SKM-1 treated with dmso at 0.1 percent for 144 hours (cell line): Measurements from ENCODE around the gene TBX3.

Experiments
- DNase-seq: peaks from one replicate; lab custom pipeline; 2025; ENCODE audit not compliant: unreplicated experiment; lab: John Stamatoyannopoulos, UW

TBX3 gene

DNA sequence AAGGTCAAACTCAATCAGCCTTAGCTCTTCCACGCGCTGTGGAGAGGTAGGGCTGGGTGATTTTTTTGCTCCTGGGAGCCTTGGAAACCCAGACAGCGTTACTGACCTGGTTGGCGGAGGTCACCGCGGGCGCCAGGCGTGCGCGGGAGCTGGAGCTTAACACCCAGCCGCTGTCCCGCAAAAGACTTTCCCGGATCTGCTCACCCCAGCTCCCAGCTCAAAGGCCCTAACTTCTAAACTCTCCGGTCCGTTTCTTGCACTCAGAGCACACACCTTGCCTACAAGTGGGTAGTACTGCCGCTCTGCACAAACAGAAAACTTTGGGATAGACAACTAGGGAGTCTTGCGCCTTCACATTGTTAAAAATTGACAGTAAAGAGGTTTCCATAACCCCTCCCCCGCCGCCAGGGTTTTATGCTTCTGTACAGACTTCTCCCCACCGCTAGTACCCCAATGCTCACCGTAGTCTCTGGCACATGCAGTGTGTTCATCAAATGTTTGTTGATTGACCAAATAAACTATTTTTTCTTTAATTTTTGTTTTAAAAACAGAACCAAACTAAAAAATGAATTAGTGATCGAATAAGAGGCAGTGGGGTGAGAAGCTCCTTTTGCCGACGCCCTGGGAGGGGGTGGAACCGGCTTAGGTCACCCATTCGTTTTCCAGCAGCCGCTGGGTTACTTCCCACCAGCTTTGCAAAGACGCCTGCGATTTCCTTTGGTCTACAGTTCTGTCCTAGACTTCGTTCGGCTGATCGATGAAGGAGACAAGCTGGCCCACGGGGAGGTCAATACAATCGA is 12.7 kb upstream of the TBX3 start:
- DNase-seq, result no peak

DNA sequence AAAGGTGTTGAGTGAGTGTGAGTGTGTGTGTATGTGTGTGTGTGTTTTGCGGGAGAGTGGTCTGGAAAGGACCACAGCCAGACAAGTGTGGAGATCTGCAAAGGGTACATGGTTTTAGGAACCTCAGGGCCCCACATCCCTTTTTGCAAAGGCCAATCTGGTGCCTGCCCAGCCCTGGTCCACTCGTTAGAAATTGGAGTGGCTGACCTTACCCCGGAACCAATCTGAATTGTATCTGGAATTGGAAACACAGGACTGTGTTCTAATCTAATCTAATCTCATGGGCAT is 11.3 kb upstream of the TBX3 start:
- DNase-seq, result no peak

DNA sequence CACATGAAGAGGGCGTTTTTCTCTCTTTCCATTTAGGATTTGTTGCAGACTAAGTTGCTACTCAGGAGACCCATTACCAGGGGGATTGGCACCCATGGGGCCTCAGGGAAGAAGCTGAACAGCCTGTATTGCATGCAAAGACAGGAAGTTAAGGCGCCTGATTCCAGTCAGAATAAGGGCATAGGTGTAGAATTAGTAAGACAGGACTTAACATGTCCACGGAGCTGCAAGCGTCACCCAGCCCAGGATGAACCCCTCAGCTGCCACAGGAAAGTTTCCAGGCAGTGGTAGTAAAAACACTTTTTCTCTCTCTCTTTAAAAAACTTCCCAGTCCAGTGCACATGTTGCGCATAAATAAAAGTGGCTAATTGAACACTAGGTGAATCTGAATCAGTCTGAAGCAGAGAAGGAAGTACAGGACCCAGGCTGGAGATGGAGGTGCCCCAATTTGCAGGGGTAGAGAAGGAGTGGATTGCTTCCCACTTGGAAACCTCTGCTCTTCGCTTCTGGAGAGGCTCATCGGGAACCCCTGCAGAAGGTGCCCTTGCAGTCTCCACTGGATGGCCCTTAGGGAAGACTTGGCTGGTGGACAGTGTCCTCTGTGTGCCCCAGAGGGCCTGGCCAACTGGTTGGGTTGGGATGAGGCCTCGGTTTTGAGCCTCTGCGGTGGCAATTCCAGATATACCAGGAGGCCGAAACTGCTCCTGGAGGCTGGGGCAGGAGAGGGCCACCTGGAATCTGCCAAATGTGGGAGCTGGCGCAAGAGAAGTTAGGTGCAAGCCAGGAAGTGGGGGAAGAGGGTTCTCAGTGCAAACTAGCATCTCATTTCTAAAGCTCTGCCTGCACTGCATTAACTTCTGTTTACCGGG is 10.7 kb upstream of the TBX3 start:
- DNase-seq, result no peak

DNA sequence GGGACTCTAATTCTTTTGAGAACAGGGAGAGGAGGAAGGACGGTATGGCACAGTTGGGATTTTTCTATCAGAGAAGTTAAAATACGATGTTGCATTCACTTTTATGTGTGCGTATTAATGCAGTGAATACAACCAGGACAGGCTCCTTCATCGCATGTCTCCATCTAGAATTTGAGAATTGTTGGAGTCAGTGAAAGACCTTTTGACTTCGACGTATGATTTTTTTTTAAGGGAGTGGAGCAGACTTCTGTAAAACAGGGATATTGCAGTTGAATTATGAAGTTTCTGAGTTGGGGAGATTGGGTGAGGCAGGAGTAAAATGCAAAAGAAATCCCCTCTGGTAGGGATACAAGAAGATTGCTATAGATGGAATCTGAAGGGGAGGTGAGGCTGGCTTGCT is 9.6 kb upstream of the TBX3 start:
- no peak for DNase-seq

DNA sequence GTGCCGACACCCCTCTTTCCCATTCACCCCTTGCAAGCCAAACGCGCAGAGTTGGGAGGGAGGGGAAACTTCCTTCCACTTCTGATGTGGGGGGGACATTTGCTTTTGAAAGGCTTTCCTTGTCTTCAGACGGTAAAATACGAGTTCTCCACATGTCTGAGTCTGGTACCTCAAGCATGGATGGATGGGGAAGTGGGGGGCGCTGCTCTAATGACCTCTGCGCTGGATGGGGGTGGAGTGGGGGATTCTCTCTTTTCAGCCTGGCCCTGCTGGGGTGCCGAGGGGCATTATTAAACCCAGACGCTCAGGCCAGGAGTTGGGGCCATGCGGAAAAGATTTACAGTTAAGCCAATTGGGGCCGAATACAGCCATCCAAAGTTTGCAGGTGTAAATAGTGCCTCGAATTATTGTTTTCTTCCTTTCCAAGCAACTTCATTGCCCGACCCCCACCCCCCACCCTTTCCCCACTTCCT is 9.1 kb upstream of the TBX3 start:
- no peak for DNase-seq

DNA sequence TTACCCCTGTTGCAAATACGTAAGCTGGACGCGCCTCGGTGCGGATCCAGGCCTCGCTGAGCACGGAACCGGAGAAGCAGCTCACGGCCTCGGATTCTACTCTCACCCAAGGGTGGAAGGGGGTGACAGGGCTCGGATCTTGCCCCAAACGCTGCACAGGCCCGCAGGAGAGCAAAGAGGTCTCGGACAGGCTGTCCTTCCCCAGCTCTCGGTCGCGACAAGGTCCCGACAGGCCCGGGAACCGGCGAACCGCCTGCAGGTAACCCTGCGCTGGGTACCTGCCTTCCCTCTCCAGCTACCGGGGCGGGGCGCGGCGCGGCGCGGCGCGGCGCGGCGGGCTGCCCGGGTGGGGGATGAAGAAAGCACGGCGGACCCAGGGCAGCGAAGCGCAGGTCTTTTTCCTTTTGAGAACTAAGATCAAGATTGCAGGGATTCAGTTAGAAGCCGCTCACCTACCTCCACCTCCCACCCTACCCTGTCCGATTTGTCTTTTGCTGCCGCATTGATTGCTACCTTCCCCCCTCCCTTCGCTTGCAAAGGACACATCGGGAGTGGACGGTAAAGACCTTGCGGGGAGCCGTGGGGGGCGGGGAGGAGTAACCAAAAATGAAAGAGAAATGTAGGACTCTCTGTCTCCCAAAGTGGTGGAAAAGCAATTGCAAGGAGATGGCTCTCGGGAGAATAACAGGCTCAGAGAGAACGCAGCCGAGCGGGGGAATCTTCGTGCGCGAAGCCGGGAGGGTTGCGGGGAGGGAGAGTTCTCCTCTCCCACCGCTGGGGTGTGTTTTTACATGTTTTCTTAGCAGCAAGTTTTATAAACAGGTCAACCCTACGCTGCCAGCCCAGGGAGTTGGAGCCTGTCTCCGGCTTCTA is 8.4 kb upstream of the TBX3 start:
- no peak for DNase-seq

DNA sequence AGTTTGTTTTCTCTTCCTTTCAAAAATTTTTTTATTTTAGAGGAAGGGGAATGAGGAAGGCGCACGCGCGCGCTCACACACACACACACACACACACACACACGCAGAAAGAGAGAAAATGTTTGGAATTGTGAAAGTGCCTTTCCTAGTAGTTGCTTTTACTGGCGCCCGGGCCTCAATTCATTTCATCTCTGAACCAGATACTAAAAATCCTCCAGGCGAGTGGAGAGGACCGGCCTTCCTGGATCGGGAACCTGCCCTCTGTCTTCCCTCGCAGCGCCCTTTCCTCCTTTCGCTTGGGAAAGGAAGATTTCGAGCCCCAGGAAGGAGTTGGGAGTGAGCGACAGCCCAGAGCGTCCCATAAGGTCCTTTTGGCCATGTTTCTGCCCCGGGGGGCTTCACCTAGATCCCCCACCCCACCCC is 7.8 kb upstream of the TBX3 start:
- no peak for DNase-seq

DNA sequence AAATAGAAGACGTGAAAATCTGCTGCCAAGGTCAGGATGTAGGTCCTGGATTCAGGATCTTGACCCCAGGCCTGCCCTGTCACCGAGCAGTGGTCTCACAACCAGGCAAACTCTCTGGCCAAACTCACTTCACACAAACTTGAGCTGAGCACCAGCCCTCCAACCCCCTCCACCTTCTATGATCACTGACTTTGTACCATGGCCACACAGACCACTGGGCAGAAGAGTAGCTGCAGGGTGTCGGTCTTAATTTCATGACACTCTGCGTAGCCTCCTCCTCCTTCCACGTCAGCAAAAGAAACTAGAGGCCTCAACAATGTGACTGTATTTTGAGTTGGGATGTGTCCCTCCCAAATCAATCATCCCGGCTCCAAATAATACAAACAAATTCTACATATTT is 7.2 kb upstream of the TBX3 start:
- DNase-seq, result no peak

DNA sequence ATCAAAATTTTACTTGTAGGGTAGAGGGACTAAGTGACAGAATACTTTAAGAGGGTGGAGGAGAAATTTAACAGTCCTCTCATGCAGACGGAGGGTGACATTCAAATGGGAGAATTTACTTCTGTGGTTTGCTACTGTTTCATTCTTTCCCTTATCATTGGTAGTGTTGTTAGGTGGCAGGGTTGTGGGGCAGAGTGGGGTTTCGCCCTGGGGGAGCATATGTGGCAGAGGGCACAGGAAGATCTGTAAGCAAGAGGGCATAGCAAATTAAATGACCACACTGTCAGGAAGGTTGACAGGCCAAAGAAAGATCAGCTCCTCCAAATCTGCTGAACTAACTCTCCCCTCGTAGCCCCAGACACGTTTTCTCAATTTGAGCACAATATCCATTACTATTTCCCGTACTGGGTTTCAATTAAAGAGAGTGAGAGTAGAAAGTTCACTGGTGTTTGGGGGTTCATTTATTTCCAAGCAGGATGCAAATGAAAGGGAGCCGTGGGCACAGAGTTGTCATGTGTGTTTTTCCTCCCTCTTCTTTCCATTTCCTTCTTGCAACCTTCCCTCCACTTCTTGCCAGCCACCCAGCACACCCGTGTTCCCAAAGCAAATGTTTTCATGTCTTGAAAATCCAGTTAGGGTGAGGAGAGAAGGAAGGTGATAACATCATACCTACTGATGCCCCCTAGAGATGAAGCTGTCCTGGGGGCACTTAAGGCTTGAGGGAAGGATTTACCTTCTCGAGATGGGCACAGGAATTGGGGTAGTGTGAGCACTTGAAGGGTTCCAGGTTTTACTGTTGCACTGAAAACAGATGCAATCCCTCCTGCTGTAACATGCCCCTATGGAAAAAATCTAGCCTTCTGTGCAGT is 6.5 kb upstream of the TBX3 start:
- DNase-seq, result no peak

DNA sequence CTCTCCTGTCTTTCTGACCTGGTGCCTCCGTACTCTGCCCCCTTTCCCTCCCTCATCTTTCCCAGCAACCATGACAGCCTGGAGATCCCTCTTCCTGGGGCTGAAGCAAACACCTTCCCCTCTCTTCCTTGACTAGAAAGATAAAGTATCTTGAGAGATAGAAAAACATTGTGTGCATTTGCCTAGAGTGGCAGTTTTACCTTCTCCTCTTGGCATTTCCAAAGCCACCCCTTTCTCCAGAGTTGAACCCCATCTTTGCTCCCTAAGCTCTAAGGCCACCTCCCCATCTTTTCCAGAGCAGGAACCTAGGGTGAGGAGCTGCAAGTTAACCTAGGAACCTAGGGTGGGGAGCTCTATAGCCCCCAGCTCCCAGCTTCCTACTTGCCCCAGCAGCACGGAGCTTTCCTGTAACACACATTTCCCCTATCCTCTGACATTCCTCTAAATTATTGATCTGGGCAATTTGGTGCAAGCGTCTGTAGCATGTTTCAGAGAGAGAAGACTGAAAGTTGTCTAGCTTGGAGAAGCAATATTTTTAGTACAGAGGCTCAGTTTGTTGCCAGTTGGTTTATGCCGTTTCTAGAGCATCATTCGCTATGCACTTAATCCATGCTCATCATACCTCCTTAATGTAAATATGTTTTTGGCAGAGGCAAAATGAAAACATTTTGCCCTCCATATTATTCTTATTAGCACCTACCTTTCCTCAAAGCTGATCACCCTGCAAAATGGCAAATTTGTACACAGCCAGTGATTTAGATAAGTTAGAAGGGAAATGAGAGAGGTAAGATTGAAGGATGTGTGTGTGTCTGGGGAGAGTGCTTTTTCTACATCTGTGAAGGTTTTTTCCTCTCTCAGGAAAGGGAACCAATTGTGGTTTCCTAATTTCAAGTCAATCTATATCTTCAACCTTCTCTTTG is 5.4 kb upstream of the TBX3 start:
- DNase-seq, result no peak

DNA sequence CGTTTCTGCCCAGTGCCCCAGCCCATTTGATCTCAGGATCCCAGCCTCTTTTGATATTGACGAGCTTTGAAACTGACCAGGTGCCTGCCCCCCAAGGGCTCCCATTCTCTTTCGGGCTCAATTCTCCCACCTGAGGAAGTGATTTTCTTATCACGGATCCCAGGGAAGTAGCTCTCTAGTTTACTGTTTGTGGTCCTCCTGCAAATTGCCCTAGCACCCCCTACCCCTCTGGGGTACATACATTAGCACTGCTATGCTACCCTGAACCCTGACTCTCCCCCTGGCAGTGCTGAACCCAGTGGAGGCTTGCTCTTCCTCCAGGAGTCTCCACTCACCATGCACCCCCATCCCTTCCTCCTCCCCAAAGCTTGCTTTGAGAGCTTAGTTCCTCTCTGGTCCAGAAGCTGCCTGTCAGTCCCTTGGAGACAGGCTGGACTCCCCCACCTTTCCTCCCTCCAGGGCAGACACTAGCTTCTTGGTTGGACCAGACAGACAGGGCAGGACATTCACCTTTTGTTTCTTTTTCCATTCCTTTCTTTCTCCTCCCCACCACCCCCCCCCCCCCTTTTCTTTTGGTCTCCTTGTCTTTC is 4.4 kb upstream of the TBX3 start:
- no peak for DNase-seq

DNA sequence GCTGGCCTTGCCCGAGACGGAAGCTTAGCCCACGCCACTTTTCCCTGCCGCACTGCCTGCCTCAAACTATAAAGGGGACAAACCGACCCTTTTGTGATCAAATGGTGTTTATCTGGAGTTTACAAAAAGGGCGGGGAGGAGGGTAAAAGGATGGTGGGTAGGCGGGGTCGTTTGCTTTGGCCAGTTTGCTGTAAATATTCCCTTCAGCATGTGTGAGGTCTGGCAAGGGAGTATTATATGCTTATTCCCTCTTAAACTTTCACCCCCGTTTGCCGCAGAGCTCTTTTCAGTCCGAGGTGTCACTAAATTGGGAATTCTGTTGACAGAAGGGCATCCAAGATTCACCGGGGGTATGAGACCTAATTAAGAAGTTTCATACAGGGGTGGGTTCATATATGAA is 3.8 kb upstream of the TBX3 start:
- no peak for DNase-seq

DNA sequence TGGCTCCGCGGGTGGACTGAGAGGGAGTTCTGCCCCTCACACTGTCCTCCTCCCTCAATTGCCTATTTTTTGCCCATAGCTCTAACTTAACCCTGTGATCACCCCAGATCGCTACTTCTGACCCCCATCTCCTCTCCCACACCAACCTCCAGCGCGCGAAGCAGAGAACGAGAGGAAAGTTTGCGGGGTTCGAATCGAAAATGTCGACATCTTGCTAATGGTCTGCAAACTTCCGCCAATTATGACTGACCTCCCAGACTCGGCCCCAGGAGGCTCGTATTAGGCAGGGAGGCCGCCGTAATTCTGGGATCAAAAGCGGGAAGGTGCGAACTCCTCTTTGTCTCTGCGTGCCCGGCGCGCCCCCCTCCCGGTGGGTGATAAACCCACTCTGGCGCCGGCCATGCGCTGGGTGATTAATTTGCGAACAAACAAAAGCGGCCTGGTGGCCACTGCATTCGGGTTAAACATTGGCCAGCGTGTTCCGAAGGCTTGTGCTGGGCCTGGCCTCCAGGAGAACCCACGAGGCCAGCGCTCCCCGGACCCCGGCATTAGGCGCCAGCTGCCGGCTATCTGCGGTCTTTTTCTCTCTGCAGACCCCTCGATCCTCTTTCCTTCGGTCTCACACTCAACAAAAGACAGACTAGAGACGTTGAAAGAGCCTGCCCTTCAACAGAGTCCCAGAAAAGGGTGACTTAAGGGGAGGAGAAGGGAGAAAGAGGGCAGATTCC is 3.0 kb upstream of the TBX3 start:
- no peak for DNase-seq

DNA sequence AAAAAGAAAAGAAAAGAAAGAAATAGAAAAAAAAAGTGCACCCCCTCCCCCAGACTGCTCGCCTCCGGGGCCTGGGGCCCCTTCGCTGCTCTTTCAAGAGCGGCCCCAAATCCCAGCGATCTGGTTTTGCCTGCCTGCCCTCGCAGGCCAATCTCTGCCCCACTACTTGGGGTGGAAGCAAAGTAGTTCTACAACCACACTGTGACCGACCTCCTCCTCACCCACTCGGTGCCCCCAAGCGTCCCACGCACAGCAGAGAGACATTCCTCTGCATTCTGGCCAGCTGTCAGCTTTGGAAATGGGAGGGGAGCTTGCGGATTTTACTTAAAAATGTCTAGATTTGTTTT is 2.4 kb upstream of the TBX3 start:
- DNase-seq, result no peak

DNA sequence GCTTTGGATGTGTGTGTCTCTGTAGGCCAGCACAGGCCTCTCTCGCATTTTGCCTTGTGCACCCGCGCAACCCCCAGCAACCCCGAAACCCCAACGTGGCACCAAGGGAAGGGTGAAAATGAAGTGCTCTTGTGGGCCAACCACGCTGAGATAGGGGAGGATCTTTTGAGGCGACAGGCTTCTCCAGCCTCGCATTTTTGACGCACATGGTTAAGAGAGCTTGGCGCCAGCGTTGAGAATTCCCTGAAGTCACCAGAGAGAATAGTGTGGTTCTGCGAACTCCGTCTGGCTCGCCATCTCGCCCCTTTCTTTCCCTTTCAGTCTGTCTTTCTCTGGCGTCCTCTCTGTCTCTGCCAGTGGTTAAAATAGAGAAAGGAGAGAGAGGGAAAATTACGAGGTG is 1.9 kb upstream of the TBX3 start:
- DNase-seq, result no peak

DNA sequence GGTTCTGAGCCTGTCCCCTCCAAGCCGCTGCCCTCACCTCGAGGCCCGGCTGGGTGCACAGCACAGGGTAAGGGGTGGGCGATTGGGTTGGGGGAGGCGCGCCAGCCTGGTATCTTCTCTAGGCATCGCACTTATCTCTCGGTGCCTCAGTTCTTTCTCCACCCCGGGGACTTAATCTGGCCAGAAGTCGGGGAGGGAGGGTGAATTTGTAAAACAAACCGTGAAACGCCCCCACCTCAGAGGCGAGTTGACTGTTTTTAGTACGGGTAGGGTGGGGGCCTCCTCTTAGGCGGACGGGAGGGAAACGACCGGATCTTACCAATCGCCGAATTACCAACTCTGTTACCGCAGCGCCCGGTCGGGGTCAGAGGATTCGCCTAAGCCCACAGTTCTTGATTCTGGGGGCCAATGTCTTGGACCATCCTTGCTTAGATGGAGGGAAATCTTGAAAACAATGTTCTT is 1.4 kb upstream of the TBX3 start:
- DNase-seq, result no peak

DNA sequence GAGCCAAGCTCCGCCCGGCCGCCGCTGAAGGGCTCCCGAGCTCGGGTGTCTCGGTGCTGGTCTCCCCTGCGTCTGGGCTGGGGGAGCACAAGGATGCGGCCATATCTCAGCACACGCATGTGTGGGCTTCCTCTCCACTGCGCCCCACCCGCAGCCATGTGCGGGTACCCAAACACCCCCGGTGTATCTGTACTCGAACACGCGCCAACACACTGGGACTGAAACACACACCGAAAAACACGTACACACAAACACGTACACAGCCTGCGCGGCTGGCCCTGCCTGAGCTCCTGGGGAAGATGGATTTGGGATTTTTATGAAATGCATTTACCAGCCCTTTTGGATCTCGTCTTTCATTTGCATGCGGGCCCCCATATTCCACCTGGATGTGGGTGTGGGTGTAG is 897 bp upstream of the TBX3 start:
- DNase-seq, result no peak

DNA sequence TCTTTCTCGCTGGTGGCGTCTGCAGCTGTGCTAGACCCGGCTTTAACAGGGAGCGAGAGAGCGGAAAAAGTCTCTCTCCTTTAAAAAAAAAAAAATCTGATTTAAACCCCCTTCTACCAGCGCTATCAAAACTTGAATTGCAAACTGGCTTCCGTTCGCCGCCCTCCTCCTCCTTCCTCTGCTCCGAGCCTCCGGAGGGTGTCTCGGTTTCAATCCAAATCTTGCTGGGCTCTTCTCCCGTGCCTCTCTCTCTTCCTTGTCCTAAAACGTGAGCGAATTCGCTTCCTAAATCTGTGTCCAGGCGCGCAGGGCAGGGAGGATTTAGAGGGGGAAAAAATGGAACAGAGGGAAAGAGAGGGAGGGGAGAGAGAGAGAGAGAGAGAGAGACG is 272 bp downstream of the TBX3 start:
- DNase-seq, result no peak
